HG02981 (cell line): ENCODE results near the gene XK.
A peak's percentile ranks its signal among the peaks of the same experiment; 100 is the strongest.
"Not testable (repeated sequence)": the region's sequence is repeated elsewhere in the genome, so short reads cannot be mapped to it uniquely, and the experiment has no call there.

ENCODE experiments used
- ATAC-seq: cut with Tn5 transposase; IDR thresholded peaks from one replicate; pipeline ENCODE4 v1.9.1; 2021; ENCODE audit warnings: mild to moderate bottlenecking, moderate library complexity; ENCODE audit not compliant: unreplicated experiment

The XK gene

GRCh38 chrX:37752936-37753335 lies 67.3 kb downstream of the XK start:
- ATAC-seq = no peak

GRCh38 chrX:37753384-37753783 lies 67.8 kb downstream of the XK start:
- ATAC-seq = no peak

- peak; percentile 10 for ATAC-seq
Observed at GRCh38 chrX:37754516-37754915, 68.9 kb downstream of the XK start.

- ATAC-seq = peak; percentile 95
Observed at GRCh38 chrX:37755025-37755424, 69.4 kb downstream of the XK start.

GRCh38 chrX:37757082-37757481 lies 71.5 kb downstream of the XK start:
- no peak for ATAC-seq

GRCh38 chrX:37759351-37759750 lies 73.8 kb downstream of the XK start:
- no peak for ATAC-seq

- no peak for ATAC-seq
Observed at GRCh38 chrX:37759878-37760418, 74.4 kb downstream of the XK start.

- no peak for ATAC-seq
Observed at GRCh38 chrX:37763400-37763799, 77.8 kb downstream of the XK start.

GRCh38 chrX:37765507-37765906 lies 79.9 kb downstream of the XK start:
- ATAC-seq = no peak

- ATAC-seq = no peak
Observed at GRCh38 chrX:37767430-37767829, 81.8 kb downstream of the XK start.

- ATAC-seq = not testable (repeated sequence)
Observed at GRCh38 chrX:37768866-37769265, 83.3 kb downstream of the XK start.

- peak; percentile 67 for ATAC-seq
Observed at GRCh38 chrX:37776283-37776986, 90.8 kb downstream of the XK start.

GRCh38 chrX:37776987-37777325 lies 91.4 kb downstream of the XK start:
- ATAC-seq = no peak

- no peak for ATAC-seq
Observed at GRCh38 chrX:37779857-37780256, 94.3 kb downstream of the XK start, which contains the start of gene CYBB. CYBB (plus strand) TSS chrX:37780059; CDS start chrX:37780078, 19 bp downstream.

- no peak for ATAC-seq
Observed at GRCh38 chrX:37781081-37781480, 95.5 kb downstream of the XK start.
